WI38 (cell line): ENCODE results near the gene ACKR3.

Experiments used
- H3K4me3 ChIP-seq: 2 replicates; pipeline ENCODE4 v1.5.1; 2011; ENCODE audit warnings: low read depth, mild to moderate bottlenecking, control low read depth, low read length
- CTCF ChIP-seq: IDR thresholded peaks from 2 replicates; pipeline ENCODE4 v1.5.1; 2012; ENCODE audit warnings: low read depth, mild to moderate bottlenecking, control low read depth, low read length

Gene ACKR3

GRCh38 chr2:236593531-236593930 is 23.9 kb downstream of the ACKR3 start:
- TF ChIP-seq CTCF, result no peak
- H3K4me3 ChIP-seq, result no peak overlapping the region

GRCh38 chr2:236593956-236594355 is 24.3 kb downstream of the ACKR3 start:
- no peak overlapping the region for H3K4me3 ChIP-seq
- no peak for TF ChIP-seq CTCF

- TF ChIP-seq CTCF, result no peak
- no peak overlapping the region for H3K4me3 ChIP-seq
These were observed 28.0 kb downstream of the ACKR3 start for GRCh38 chr2:236597629-236598028.

GRCh38 chr2:236599059-236599458 is 29.4 kb downstream of the ACKR3 start:
- no peak overlapping the region for H3K4me3 ChIP-seq
- TF ChIP-seq CTCF, result no peak

- TF ChIP-seq CTCF, result no peak
- no peak overlapping the region for H3K4me3 ChIP-seq
These were observed 30.5 kb downstream of the ACKR3 start for GRCh38 chr2:236600158-236600557.

GRCh38 chr2:236600892-236601291 is 31.3 kb downstream of the ACKR3 start:
- TF ChIP-seq CTCF, result no peak
- no peak overlapping the region for H3K4me3 ChIP-seq

GRCh38 chr2:236601316-236602202 is 31.9 kb downstream of the ACKR3 start:
- H3K4me3 ChIP-seq, result no peak overlapping the region
- TF ChIP-seq CTCF, result no peak
